ENCODE data around the gene ZNF407.

DNA sequence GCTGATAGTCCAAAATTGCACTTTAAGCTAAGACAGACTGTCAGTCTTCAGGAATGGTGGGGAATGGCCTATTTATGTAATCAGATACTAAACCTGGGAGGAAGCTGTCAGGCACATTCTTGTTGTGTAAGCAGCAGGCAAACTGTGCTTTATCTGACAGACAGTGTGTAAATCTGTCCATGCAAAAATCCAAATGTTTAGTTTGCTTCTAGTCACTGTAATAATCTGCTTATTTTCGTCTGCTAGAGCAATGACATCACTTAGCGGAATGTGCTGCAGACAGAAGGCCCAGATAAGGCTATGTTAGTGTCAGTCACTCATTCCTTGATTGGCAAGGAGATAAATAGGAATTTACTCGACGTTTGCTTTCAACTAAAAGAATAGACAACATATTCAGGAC, 263.5 kb downstream of the ZNF407 start:
- TF ChIP-seq, protein P1, sequence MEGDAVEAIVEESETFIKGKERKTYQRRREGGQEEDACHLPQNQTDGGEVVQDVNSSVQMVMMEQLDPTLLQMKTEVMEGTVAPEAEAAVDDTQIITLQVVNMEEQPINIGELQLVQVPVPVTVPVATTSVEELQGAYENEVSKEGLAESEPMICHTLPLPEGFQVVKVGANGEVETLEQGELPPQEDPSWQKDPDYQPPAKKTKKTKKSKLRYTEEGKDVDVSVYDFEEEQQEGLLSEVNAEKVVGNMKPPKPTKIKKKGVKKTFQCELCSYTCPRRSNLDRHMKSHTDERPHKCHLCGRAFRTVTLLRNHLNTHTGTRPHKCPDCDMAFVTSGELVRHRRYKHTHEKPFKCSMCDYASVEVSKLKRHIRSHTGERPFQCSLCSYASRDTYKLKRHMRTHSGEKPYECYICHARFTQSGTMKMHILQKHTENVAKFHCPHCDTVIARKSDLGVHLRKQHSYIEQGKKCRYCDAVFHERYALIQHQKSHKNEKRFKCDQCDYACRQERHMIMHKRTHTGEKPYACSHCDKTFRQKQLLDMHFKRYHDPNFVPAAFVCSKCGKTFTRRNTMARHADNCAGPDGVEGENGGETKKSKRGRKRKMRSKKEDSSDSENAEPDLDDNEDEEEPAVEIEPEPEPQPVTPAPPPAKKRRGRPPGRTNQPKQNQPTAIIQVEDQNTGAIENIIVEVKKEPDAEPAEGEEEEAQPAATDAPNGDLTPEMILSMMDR (IDR thresholded peaks at IDR 0.05; ENCODE audit: borderline replicate concordance, extremely low read depth, low read length, poor library complexity, severe bottlenecking): no peak
- no peak for TF ChIP-seq EZH2 (IDR thresholded peaks at IDR 0.05; ENCODE audit: borderline replicate concordance, low read depth, low read length, severe bottlenecking)

Data from DND-41 (cell line).